Measurements from ENCODE around the gene H2BK1.

DNA sequence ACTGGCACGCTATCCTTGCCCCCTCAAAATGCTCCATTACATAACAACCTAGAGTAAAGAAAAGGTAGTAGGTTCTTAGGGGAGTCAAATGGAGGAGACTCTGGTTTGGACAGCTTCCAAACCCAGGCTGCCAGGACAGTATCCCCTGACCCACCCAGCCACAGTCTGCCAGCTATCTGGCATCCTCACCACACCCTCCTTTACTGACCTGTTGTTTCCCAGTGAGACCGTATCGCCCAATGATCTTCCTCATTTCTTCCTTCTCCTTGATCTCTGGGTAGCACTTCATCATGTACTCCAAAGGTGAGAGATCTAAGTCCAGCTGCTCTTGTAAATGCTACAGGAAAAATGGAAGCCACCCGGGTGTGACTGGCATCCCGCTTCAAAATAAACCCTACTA, 5.1 kb upstream of the H2BK1 start:
- TF ChIP-seq, protein P1, sequence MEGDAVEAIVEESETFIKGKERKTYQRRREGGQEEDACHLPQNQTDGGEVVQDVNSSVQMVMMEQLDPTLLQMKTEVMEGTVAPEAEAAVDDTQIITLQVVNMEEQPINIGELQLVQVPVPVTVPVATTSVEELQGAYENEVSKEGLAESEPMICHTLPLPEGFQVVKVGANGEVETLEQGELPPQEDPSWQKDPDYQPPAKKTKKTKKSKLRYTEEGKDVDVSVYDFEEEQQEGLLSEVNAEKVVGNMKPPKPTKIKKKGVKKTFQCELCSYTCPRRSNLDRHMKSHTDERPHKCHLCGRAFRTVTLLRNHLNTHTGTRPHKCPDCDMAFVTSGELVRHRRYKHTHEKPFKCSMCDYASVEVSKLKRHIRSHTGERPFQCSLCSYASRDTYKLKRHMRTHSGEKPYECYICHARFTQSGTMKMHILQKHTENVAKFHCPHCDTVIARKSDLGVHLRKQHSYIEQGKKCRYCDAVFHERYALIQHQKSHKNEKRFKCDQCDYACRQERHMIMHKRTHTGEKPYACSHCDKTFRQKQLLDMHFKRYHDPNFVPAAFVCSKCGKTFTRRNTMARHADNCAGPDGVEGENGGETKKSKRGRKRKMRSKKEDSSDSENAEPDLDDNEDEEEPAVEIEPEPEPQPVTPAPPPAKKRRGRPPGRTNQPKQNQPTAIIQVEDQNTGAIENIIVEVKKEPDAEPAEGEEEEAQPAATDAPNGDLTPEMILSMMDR (IDR thresholded peaks at IDR 0.05; ENCODE audit: low read length) = no peak
- no peak for TF ChIP-seq EZH2 (IDR thresholded peaks at IDR 0.05; ENCODE audit: borderline replicate concordance, low read length)
